IMR-90 (cell line): ENCODE measurements around the gene SELENOO. TPM values are rescaled to one million over a fixed set of nuclear protein-coding genes. Genes with fewer than 3 reads are reported as not detected.

Source experiments
- ATAC-seq: fragments of 200-7000 bp; cut with Tn5 transposase; 2 replicates; pipeline ENCODE4 v1.9.1; 2020; ENCODE audit warnings: low read depth, mild to moderate bottlenecking, moderate library complexity
- BruUV-seq: library from RNA; stranded (reverse); fragments of 400-500 nt; replicated peaks from 2 replicates; lab custom pipeline; 2021; lab: Mats Ljungman, UMichigan
- CTCF ChIA-PET: fragments of 300-600 bp; formaldehyde crosslinking; extraction: SDS; loops from one replicate; lab custom pipeline; 2021; ENCODE audit warnings: antibody characterized with exemption; lab: Yijun Ruan, JAX
- POLR2A ChIA-PET: fragments of 300-600 bp; sonication (Branson Sonifier 250); formaldehyde crosslinking; loops from one replicate; lab custom pipeline; 2022; ENCODE audit warnings: antibody characterized with exemption; ENCODE audit not compliant: unreplicated experiment; lab: Charles Lee
- DNase-seq: peaks from one replicate; pipeline ENCODE4 v3.0.0; 2013
- H2AFZ ChIP-seq: replicated peaks from 2 replicates; pipeline ENCODE3; 2013; ENCODE audit warnings: low read length, mild to moderate bottlenecking; ENCODE audit not compliant: poor library complexity
- H2AK5ac ChIP-seq: 2 replicates; pipeline ENCODE4 v1.6.1; 2013; ENCODE audit warnings: low read depth, low read length, inconsistent platforms
- H2AK9ac ChIP-seq: replicated peaks from 2 replicates; pipeline ENCODE3; 2013; ENCODE audit warnings: mild to moderate bottlenecking, low read depth, low read length, moderate library complexity; ENCODE audit not compliant: poor library complexity
- H2BK120ac ChIP-seq: 2 replicates; pipeline ENCODE4 v1.6.1; 2013; ENCODE audit warnings: low read depth, low read length, inconsistent platforms
- H2BK15ac ChIP-seq: 3 replicates; pipeline ENCODE4 v1.6.1; 2013; ENCODE audit warnings: low read depth, low read length, inconsistent platforms
- H2BK20ac ChIP-seq: 2 replicates; pipeline ENCODE4 v1.6.1; 2013; ENCODE audit warnings: low read depth, mild to moderate bottlenecking, inconsistent platforms, low read length, moderate library complexity
- H2BK5ac ChIP-seq: 2 replicates; pipeline ENCODE4 v1.6.1; 2013; ENCODE audit warnings: mild to moderate bottlenecking, low read depth, low read length, inconsistent platforms; ENCODE audit not compliant: poor library complexity, severe bottlenecking
- H3K14ac ChIP-seq: replicated peaks from 2 replicates; pipeline ENCODE4 v1.6.1; 2013; ENCODE audit warnings: low read depth, low read length, inconsistent platforms
- H3K18ac ChIP-seq: 2 replicates; pipeline ENCODE4 v1.6.1; 2013; ENCODE audit warnings: low read depth, low read length, control low read depth
- H3K23ac ChIP-seq: 2 replicates; pipeline ENCODE4 v1.6.1; 2013; ENCODE audit warnings: low read depth, low read length, inconsistent platforms
- H3K27ac ChIP-seq: 2 replicates; pipeline ENCODE4 v1.5.1; 2013; ENCODE audit warnings: mild to moderate bottlenecking, control low read depth, low read length; ENCODE audit not compliant: insufficient read depth
- H3K27me3 ChIP-seq: 2 replicates; pipeline ENCODE4 v1.6.1; 2013; ENCODE audit warnings: low read length; ENCODE audit not compliant: control insufficient read depth, insufficient read depth
- H3K36me3 ChIP-seq: 2 replicates; pipeline ENCODE4 v1.6.1; 2013; ENCODE audit warnings: low read length, mixed read lengths; ENCODE audit not compliant: control insufficient read depth, insufficient read depth
- H3K4ac ChIP-seq: 2 replicates; pipeline ENCODE4 v1.6.1; 2013; ENCODE audit warnings: low read depth, low read length, inconsistent platforms
- H3K4me1 ChIP-seq: 2 replicates; pipeline ENCODE4 v1.6.1; 2013; ENCODE audit warnings: low read length, mixed read lengths; ENCODE audit not compliant: control insufficient read depth, insufficient read depth
- H3K4me2 ChIP-seq: 2 replicates; pipeline ENCODE4 v1.6.1; 2013; ENCODE audit warnings: low read depth, mild to moderate bottlenecking, control low read depth, low read length, moderate library complexity
- H3K4me3 ChIP-seq: 2 replicates; pipeline ENCODE4 v1.5.1; 2013; ENCODE audit warnings: low read depth, mild to moderate bottlenecking, control low read depth, low read length, moderate library complexity; ENCODE audit not compliant: insufficient read depth
- H3K56ac ChIP-seq: 2 replicates; pipeline ENCODE4 v1.6.1; 2013; ENCODE audit warnings: low read length, inconsistent platforms; ENCODE audit not compliant: insufficient read depth; ENCODE audit errors: extremely low read depth
- H3K79me1 ChIP-seq, 2 experiments: 2 replicates each; pipeline ENCODE4 v1.6.1; 2013; ENCODE audit warnings: low read length in 2 of 2, inconsistent platforms in 1 of 2, low read depth in 1 of 2
- H3K9ac ChIP-seq: 2 replicates; pipeline ENCODE4 v1.6.1; 2013; ENCODE audit warnings: low read depth, low read length, control low read depth
- H3K9me1 ChIP-seq: 2 replicates; pipeline ENCODE4 v1.6.1; 2013; ENCODE audit warnings: low read length, inconsistent platforms; ENCODE audit not compliant: insufficient read depth
- H3K9me3 ChIP-seq: 2 replicates; pipeline ENCODE4 v1.6.1; 2013; ENCODE audit warnings: low read length; ENCODE audit not compliant: control insufficient read depth, insufficient read depth
- H4K20me1 ChIP-seq: 2 replicates; pipeline ENCODE4 v1.6.1; 2013; ENCODE audit warnings: low read length, inconsistent platforms; ENCODE audit not compliant: insufficient read depth
- H4K5ac ChIP-seq: 2 replicates; pipeline ENCODE4 v1.6.1; 2013; ENCODE audit warnings: mild to moderate bottlenecking, low read depth, low read length, control low read depth
- H4K8ac ChIP-seq, 2 experiments: 2 replicates each; pipeline ENCODE4 v1.6.1; 2013; ENCODE audit warnings: low read depth in 2 of 2, low read length in 2 of 2, control low read depth in 1 of 2, inconsistent platforms in 1 of 2
- H4K91ac ChIP-seq: 2 replicates; pipeline ENCODE4 v1.6.1; 2013; ENCODE audit warnings: low read depth, low read length, inconsistent platforms; ENCODE audit not compliant: insufficient read depth
- BHLHE40 ChIP-seq: fragments of 150-350 bp; IDR thresholded peaks from 2 replicates; pipeline ENCODE4 v1.6.1; 2016; ENCODE audit warnings: mild to moderate bottlenecking, low read depth, low read length
- CEBPB ChIP-seq: IDR thresholded peaks from 2 replicates; pipeline ENCODE4 v1.6.1; 2012; ENCODE audit warnings: low read depth, low read length, improper control_type of control experiment
- CTCF ChIP-seq: conservative IDR thresholded peaks from 2 replicates; pipeline ENCODE4 v1.5.1; 2012; ENCODE audit warnings: mild to moderate bottlenecking, low read depth, low read length, improper control_type of control experiment
- FOS ChIP-seq: fragments of 150-350 bp; IDR thresholded peaks from 2 replicates; pipeline ENCODE4 v1.6.1; 2016; ENCODE audit warnings: low read depth, low read length
- MAFK ChIP-seq: IDR thresholded peaks from 2 replicates; pipeline ENCODE4 v1.6.1; 2012; ENCODE audit warnings: low read depth, low read length, improper control_type of control experiment
- MAZ ChIP-seq: IDR thresholded peaks from 2 replicates; pipeline ENCODE4 v1.6.1; 2012; ENCODE audit warnings: low read depth, mild to moderate bottlenecking, low read length, improper control_type of control experiment, moderate library complexity, borderline replicate concordance
- MXI1 ChIP-seq: IDR thresholded peaks from 2 replicates; pipeline ENCODE4 v1.6.1; 2012; ENCODE audit warnings: low read depth, mild to moderate bottlenecking, low read length, moderate library complexity, borderline replicate concordance
- NFE2L2 ChIP-seq: fragments of 150-350 bp; IDR thresholded peaks from 2 replicates; pipeline ENCODE4 v1.6.1; 2016; ENCODE audit warnings: low read depth, mild to moderate bottlenecking, low read length
- POLR2A ChIP-seq: IDR thresholded peaks from 2 replicates; pipeline ENCODE4 v1.6.1; 2012; ENCODE audit warnings: mild to moderate bottlenecking, low read depth, low read length
- RAD21 ChIP-seq: IDR thresholded peaks from 2 replicates; pipeline ENCODE4 v1.6.1; 2012; ENCODE audit warnings: low read length, improper control_type of control experiment
- RCOR1 ChIP-seq: IDR thresholded peaks from 2 replicates; pipeline ENCODE4 v1.6.1; 2012; ENCODE audit warnings: mild to moderate bottlenecking, low read length, improper control_type of control experiment; ENCODE audit not compliant: insufficient replicate concordance
- RFX5 ChIP-seq: IDR thresholded peaks from 2 replicates; pipeline ENCODE4 v1.8.0; 2012; ENCODE audit warnings: low read depth, mild to moderate bottlenecking, low read length, moderate library complexity
- SMC3 ChIP-seq: fragments of 150-350 bp; IDR thresholded peaks from 2 replicates; pipeline ENCODE4 v1.6.1; 2016; ENCODE audit warnings: low read depth, mild to moderate bottlenecking, antibody characterized with exemption, low read length, moderate library complexity
- WGBS, 2 experiments: methylation state at CpG; one replicate each; pipeline versions ENCODE4 v1.1.5 to v1.1.7; 2013; ENCODE audit warnings: missing lambda C conversion rate in 2 of 2; ENCODE audit not compliant: insufficient read length in 1 of 2; ENCODE audit errors: extremely low coverage in 2 of 2; 5-methylcytosine and 5-hydroxymethylcytosine counted together
- dilution Hi-C: fragments of 300-500 bp; cut with HindIII; formaldehyde crosslinking; loops from one replicate; pipeline ENCODE4 v1.14.3; 2018; ENCODE audit warnings: low sequenced_read_pairs; ENCODE audit not compliant: unreplicated experiment
- in situ Hi-C: fragments of 300-500 bp; cut with MboI; formaldehyde crosslinking; loops from 3 replicates; pipeline ENCODE4 v1.14.3; 2019; ENCODE audit warnings: low sequenced_read_pairs, inconsistent platforms, mixed read lengths
- intact Hi-C: fragments of 100-400 bp; cut with micrococcal nuclease; formaldehyde crosslinking; loops from 2 replicates; pipeline ENCODE4 v1.10.0; 2022
- polyA plus RNA-seq, 3 experiments: library from polyadenylated mRNA; depleted of rRNA; stranded (reverse); fragments of >200 nt; gene quantifications; 2 replicates each; pipeline ENCODE4 v1.2.3, GENCODE V29; 2012; ENCODE audit warnings: low replicate concordance in 1 of 3
- total RNA-seq: library from RNA; depleted of rRNA; stranded (reverse); fragments of >200 nt; gene quantifications from 2 replicates; pipeline ENCODE4 v1.2.3, GENCODE V29; 2012
- TF ChIP-seq, protein P1 (sequence below): fragments of 150-350 bp; IDR thresholded peaks from 2 replicates; pipeline ENCODE4 v1.6.1; 2017; ENCODE audit warnings: mild to moderate bottlenecking, antibody characterized with exemption, low read length, low read depth

SELENOO gene
- total and polyA plus RNA-seq, 2 of the 4 experiments (the other 2 are of a cell fraction): 10.4 to 21.4 TPM

DNA sequence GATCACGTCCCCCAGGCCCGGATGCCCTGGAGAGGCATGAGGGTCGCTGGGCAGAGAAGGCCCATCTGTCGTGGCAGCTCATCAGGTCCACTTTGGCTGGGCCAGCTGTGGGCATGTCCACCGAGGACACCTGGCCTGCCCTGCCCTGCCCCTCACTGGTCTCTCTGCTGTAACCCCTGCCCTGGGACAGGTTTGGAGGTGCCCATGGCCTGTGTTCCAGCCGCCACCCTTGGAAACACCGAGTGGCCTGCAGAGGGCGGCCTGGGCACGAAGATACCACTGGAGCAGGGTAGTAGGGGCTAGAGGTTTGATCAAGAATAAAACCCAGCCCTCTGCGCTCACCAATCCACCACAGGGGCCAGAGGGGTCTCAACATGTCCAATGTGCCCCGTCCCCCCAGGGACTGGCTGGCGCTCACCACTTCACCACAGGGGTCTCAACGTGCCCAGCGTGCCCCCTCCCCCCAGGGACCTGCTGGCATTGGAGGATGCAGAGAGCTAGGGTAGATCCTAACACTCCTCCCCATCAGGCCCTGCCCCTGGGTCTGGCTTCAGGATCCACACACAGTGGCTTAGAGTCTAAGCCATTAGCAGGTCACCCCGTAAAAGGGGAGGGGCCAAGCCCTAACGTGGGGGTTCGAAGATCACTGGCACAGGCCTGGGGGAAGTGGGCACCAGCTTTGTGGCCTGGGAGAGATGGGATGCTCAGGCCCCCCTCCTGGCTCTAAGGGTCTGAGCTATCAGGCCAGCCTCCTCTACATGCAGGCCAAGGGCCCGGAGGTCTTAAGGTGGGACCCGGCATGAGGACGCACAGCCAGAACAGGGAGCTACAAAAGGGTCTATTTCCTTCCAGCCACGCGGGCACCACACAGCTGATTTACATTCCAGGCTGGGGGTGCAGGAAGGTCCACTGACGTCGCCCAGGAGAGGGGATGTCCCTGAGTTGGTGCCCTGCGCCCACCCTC is 51.6 kb downstream of the SELENOO start:
- H2BK15ac ChIP-seq: no peak overlapping the region
- H3K18ac ChIP-seq: no peak overlapping the region
- H2AK5ac ChIP-seq: peak overlapping the region; percentile 61; the same call in 1 of the 2 replicates
- intact Hi-C loops (loop anchor here (1.0 to 2.0 kb wide), 2 partner anchors 74 to 90 kb away; partner anchors contain the start of gene DENND6B), in situ Hi-C loops (loop anchor here (5.0 kb wide), 1 partner anchor 75 kb away; the partner anchor contains the start of gene DENND6B), dilution Hi-C loops (no loop called here)
- H3K4me3 ChIP-seq: no peak overlapping the region
- no peak overlapping the region for H2BK120ac ChIP-seq
- H3K4me1 ChIP-seq: peaks cover 12% of the 10 kb centered on the region
- ChIA-PET CTCF (interaction anchor here (0.8 kb wide), 1 partner anchor 114 kb away, joined by 3 read pairs; no protein-coding TSS in a partner anchor), POLR2A (no interaction called here)
- no peak overlapping the region for H3K56ac ChIP-seq
- H4K91ac ChIP-seq: no peak overlapping the region
- H3K14ac ChIP-seq: no peak overlapping the region
- H2AK9ac ChIP-seq: peak overlapping the region; percentile 94
- no peak overlapping the region for H3K27ac ChIP-seq
- no peak overlapping the region for H3K23ac ChIP-seq
- ATAC-seq (peak; percentile 57), DNase-seq (peak; percentile 52)
- peaks cover 19% of the 10 kb centered on the region for H4K20me1 ChIP-seq
- no peak overlapping the region for H3K9ac ChIP-seq
- 0 out of 2 replicates have a peak, but pooled peaks cover 3% of the 10 kb centered on the region for H3K9me1 ChIP-seq
- no peak overlapping the region for H2BK5ac ChIP-seq
- H2BK20ac ChIP-seq: no peak overlapping the region
- no TSS peak for BruUV-seq
- H3K79me1 ChIP-seq: peaks cover 9 to 27% of the 10 kb centered on the region in 2 experiments; a peak in 3 of 4 replicates
- no peak overlapping the region; a peak in 1 of 4 replicates for H4K8ac ChIP-seq
- H3K9me3 ChIP-seq: no peaks in the 10 kb centered on the region
- no peak overlapping the region for H3K4ac ChIP-seq
- no peaks in the 10 kb centered on the region for H3K27me3 ChIP-seq
- WGBS, 2 experiments: 69% methylated on average over 4 of the region's 25 CpGs; no CpG with 5 or more reads in 1 of the 2 experiments
- H4K5ac ChIP-seq: no peak overlapping the region
- H3K36me3 ChIP-seq: peaks cover 40% of the 10 kb centered on the region
- H3K4me2 ChIP-seq: no peak overlapping the region
- peak overlapping the region; percentile 26 for H2AFZ ChIP-seq
- TF ChIP-seq SMC3 (peak; percentile 60), CTCF (peak; percentile 71), RAD21 (peak; percentile 76), POLR2A (no peak), MAFK (no peak), MAZ (peak; percentile 17; the same call in 1 of the 2 replicates), CEBPB (no peak), MXI1 (no peak), RCOR1 (no peak), BHLHE40 (no peak), FOS (no peak), NFE2L2 (no peak), RFX5 (no peak)
- TF ChIP-seq, protein P1, sequence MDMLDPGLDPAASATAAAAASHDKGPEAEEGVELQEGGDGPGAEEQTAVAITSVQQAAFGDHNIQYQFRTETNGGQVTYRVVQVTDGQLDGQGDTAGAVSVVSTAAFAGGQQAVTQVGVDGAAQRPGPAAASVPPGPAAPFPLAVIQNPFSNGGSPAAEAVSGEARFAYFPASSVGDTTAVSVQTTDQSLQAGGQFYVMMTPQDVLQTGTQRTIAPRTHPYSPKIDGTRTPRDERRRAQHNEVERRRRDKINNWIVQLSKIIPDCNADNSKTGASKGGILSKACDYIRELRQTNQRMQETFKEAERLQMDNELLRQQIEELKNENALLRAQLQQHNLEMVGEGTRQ: no peak
